Uterus (tissue), 2 donors: ENCODE data around the gene B2M.

ENCODE experiments used
- CTCF ChIP-seq, 4 experiments: fragments of 200-600 bp in 2 of 4; fragments of 450-650 bp in 2 of 4; sonication (generic) in 2 of 4; IDR thresholded peaks; one replicate each; pipeline ENCODE4 v1.5.1; 2016 to 2019; ENCODE audit warnings: antibody characterized with exemption in 4 of 4, mild to moderate bottlenecking in 2 of 4, moderate library complexity in 1 of 4
- POLR2A ChIP-seq, 2 donors: fragments of 450-650 bp; IDR thresholded peaks; one replicate each; pipeline ENCODE4 v1.6.1; 2016; ENCODE audit warnings: antibody characterized with exemption in 2 of 2, mild to moderate bottlenecking in 1 of 2, moderate library complexity in 1 of 2

- no peak for TF ChIP-seq POLR2A (IDR thresholded peaks at IDR 0.05)
- TF ChIP-seq CTCF (IDR thresholded peaks at IDR 0.05), result no peak
These were observed 4.5 kb downstream of the B2M start for GRCh38 chr15:44715797-44716334.
